Endothelial cell of umbilical vein (primary cell): ENCODE results near the gene RPL36AL. TPM values are rescaled to one million over a fixed set of nuclear protein-coding genes. Genes with fewer than 3 reads are reported as not detected.

Experiments
- BruUV-seq: library from RNA; stranded (reverse); fragments of 400-500 nt; replicated peaks from 2 replicates; lab custom pipeline; 2021; lab: Mats Ljungman, UMichigan
- CTCF ChIA-PET: fragments of 300-600, 350-600 bp; sonication (Branson Sonifier 250); formaldehyde crosslinking; loops from one replicate; lab custom pipeline; 2021; ENCODE audit warnings: antibody characterized with exemption, inconsistent platforms; lab: Charles Lee
- POLR2A ChIA-PET: fragments of 300-600, 350-600 bp; sonication (Branson Sonifier 250); formaldehyde crosslinking; loops from one replicate; lab custom pipeline; 2021; ENCODE audit warnings: antibody characterized with exemption, inconsistent platforms; lab: Charles Lee
- DNase-seq: peaks from one replicate; pipeline ENCODE4 v3.0.0-alpha.2; 2011; ENCODE audit warnings: low read depth, low spot score
- FAIRE-seq: peaks from 2 replicates; lab custom pipeline; 2011; peaks lifted over from hg19 to GRCh38; lab: Jason Lieb, UNC
- H2AFZ ChIP-seq: 2 replicates; pipeline ENCODE4 v1.6.0; 2012; ENCODE audit warnings: low read depth, low read length, control low read depth, inconsistent platforms
- H3K27ac ChIP-seq: 2 replicates; pipeline ENCODE4 v1.5.1; 2011; ENCODE audit warnings: low read depth, mild to moderate bottlenecking, control low read depth, low read length, moderate library complexity; ENCODE audit not compliant: insufficient read depth
- H3K27me3 ChIP-seq, 2 experiments: 2 replicates each; pipeline versions ENCODE4 v1.6.0 to v1.6.1; 2011; ENCODE audit warnings: low read length in 2 of 2, mixed read lengths in 1 of 2; ENCODE audit not compliant: control insufficient read depth in 2 of 2, insufficient read depth in 2 of 2
- H3K36me3 ChIP-seq, 2 experiments: 2 replicates in 1 of 2; 3 replicates in 1 of 2; pipeline ENCODE4 v1.5.1; 2011; ENCODE audit warnings: low read length in 2 of 2, mild to moderate bottlenecking in 1 of 2, moderate library complexity in 1 of 2; ENCODE audit not compliant: control insufficient read depth in 2 of 2, insufficient read depth in 2 of 2; ENCODE audit errors: extremely low read depth in 1 of 2
- H3K4me1 ChIP-seq: 3 replicates; pipeline ENCODE4 v1.5.1; 2011; ENCODE audit warnings: mild to moderate bottlenecking, low read length; ENCODE audit not compliant: control insufficient read depth, insufficient read depth; ENCODE audit errors: extremely low read depth
- H3K4me2 ChIP-seq: 2 replicates; pipeline ENCODE4 v1.6.1; 2011; ENCODE audit warnings: low read length, control low read depth, mixed read lengths; ENCODE audit not compliant: insufficient read depth
- H3K4me3 ChIP-seq, 3 experiments: fragments of 200-600 bp in 1 of 3; sonication (generic), shearing (Covaris generic) in 1 of 3; replicated peaks in 1 of 3; 2 replicates each; pipeline ENCODE4 v1.5.1; 2011 to 2016; ENCODE audit warnings: control low read depth in 3 of 3, low read length in 3 of 3, mild to moderate bottlenecking in 2 of 3, inconsistent platforms in 1 of 3, low read depth in 1 of 3, moderate library complexity in 1 of 3; ENCODE audit not compliant: insufficient read depth in 1 of 3
- H3K79me2 ChIP-seq: 2 replicates; pipeline ENCODE4 v1.6.0; 2012; ENCODE audit warnings: low read length, inconsistent platforms; ENCODE audit not compliant: control insufficient read depth, insufficient read depth
- H3K9ac ChIP-seq: replicated peaks from 2 replicates; pipeline ENCODE3; 2011; ENCODE audit warnings: low read length, control low read depth; ENCODE audit not compliant: insufficient read depth; ENCODE audit errors: extremely low read depth
- H3K9me1 ChIP-seq: replicated peaks from 3 replicates; pipeline ENCODE4 v1.6.0; 2011; ENCODE audit warnings: mild to moderate bottlenecking, low read length; ENCODE audit not compliant: control insufficient read depth, insufficient read depth; ENCODE audit errors: extremely low read depth
- H3K9me3 ChIP-seq: replicated peaks from 2 replicates; pipeline ENCODE4 v1.5.1; 2012; ENCODE audit warnings: low read length, inconsistent platforms; ENCODE audit not compliant: control insufficient read depth, insufficient read depth
- H4K20me1 ChIP-seq: replicated peaks from 2 replicates; pipeline ENCODE3; 2011; ENCODE audit warnings: mild to moderate bottlenecking, low read length; ENCODE audit not compliant: control insufficient read depth, insufficient read depth; ENCODE audit errors: extremely low read depth
- GATA2 ChIP-seq: IDR thresholded peaks from 2 replicates; pipeline ENCODE4 v1.7.0; 2011; ENCODE audit warnings: low read depth, mild to moderate bottlenecking, moderate library complexity, mixed read lengths, low read length; ENCODE audit not compliant: insufficient read length, insufficient read depth
- POLR2AphosphoS5 ChIP-seq: IDR thresholded peaks from 2 replicates; pipeline ENCODE4 v1.6.1; 2012; ENCODE audit warnings: low read depth, mild to moderate bottlenecking, control low read depth, low read length, moderate library complexity; ENCODE audit not compliant: insufficient read depth
- dilution Hi-C: fragments of 300-500 bp; cut with MboI; formaldehyde crosslinking; loops from one replicate; pipeline ENCODE4 v1.15.0; 2019; ENCODE audit warnings: low sequenced_read_pairs; ENCODE audit not compliant: extremely low pct_ligation_motif_present
- intact Hi-C: fragments of 100-400 bp; cut with micrococcal nuclease; formaldehyde crosslinking; loops from one replicate; pipeline ENCODE4 v1.10.0; 2022
- polyA plus RNA-seq, 4 experiments: library from polyadenylated mRNA; depleted of rRNA in 3 of 4; stranded (reverse) in 3 of 4; unstranded in 1 of 4; fragments of >200 nt; gene quantifications; 2 replicates each; pipeline versions ENCODE4 v1.2.1 to v1.2.3, GENCODE V29; 2011 to 2012; ENCODE audit warnings: missing spikeins in 1 of 4
- total RNA-seq: library from RNA; stranded (reverse); gene quantifications from 2 replicates; pipeline ENCODE4 v1.2.3, GENCODE V29; 2021
- TF ChIP-seq, protein P1 (sequence below), 2 donors: IDR thresholded peaks; 1 replicate in 1 of 2; 2 replicates in 1 of 2; pipeline ENCODE4 v1.5.1; 2011; ENCODE audit warnings: low read length in 2 of 2, mild to moderate bottlenecking in 2 of 2, moderate library complexity in 2 of 2, control low read depth in 1 of 2, inconsistent platforms in 1 of 2, low read depth in 1 of 2; ENCODE audit not compliant: insufficient read depth in 1 of 2; ENCODE audit errors: extremely low read depth in 1 of 2

The RPL36AL gene
- total and polyA plus RNA-seq, 2 donors (not counting 3 experiments of a cell fraction or from before 2014, with no cell fraction given), result 174 to 251 TPM

DNA sequence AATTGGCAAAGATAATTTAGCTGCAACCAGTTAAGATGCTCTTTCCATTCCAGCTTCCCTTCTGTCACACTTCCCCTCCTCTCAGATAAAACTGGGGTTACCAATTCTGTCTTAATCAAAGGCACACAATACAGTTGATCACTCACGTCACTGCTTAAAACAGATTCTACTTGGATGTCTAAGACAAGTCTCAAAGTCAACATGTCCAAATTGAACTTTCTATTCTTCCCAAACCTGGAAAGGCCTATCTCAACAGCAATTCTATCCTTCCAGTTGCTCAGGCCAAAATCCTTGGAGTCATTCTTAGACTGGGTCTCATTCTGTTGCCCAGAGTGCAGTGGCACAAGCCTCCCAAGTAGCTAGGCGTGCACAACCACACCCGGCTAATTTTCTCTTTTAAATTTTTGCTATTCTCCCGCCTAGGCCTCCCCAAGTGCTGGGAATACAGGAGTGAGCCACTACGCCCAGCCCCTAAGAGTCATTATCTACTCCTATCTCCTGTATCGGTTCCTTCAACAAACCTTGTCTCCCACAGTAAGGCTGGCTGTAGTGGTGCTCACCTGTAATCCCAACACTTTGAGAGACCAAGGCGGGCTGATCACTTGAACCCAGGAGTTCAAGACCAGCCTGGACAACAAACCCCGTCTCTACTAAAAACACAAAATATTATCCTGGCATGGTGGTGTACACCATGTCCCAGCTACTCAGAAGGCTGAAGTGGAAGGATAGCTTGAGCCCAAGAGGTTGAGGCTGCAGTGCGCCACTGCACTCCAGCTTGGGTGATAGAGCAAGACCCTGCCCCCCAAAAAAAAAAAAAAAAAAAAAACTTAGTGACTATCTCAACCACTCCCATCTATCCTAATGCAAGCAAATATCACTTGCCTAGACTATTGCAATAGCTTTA is 39.0 kb downstream of the RPL36AL start:
- Histone ChIP-seq H3K9ac (no peak overlapping the region), H3K9me3 (no peaks in the 10 kb centered on the region), H4K20me1 (peaks cover 5% of the 10 kb centered on the region), H3K4me2 (no peak overlapping the region), H3K27ac (no peak overlapping the region), H3K79me2 (peaks cover 61% of the 10 kb centered on the region), H3K9me1 (no peaks in the 10 kb centered on the region), H3K4me3 (no peak overlapping the region), H3K36me3 (peaks cover 8 to 12% of the 10 kb centered on the region in 2 experiments), H3K4me1 (peaks cover 10% of the 10 kb centered on the region), H3K27me3 (no peaks in the 10 kb centered on the region), H2AFZ (no peak overlapping the region)
- dilution Hi-C loops, result no loop called here
- intact Hi-C loops, result no loop called here
- FAIRE-seq (no peak), DNase-seq (no peak)
- peak; percentile 28 for TF ChIP-seq POLR2AphosphoS5
- TF ChIP-seq, protein P1, sequence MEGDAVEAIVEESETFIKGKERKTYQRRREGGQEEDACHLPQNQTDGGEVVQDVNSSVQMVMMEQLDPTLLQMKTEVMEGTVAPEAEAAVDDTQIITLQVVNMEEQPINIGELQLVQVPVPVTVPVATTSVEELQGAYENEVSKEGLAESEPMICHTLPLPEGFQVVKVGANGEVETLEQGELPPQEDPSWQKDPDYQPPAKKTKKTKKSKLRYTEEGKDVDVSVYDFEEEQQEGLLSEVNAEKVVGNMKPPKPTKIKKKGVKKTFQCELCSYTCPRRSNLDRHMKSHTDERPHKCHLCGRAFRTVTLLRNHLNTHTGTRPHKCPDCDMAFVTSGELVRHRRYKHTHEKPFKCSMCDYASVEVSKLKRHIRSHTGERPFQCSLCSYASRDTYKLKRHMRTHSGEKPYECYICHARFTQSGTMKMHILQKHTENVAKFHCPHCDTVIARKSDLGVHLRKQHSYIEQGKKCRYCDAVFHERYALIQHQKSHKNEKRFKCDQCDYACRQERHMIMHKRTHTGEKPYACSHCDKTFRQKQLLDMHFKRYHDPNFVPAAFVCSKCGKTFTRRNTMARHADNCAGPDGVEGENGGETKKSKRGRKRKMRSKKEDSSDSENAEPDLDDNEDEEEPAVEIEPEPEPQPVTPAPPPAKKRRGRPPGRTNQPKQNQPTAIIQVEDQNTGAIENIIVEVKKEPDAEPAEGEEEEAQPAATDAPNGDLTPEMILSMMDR (IDR thresholded peaks at IDR 0.05; ENCODE audit: extremely low read depth in 1 of 2, insufficient read depth in 1 of 2, low read depth in 1 of 2, low read length in 2 of 2), result no peak
- no peak for TF ChIP-seq GATA2
- BruUV-seq, result no TSS peak
- ChIA-PET CTCF (interaction anchor here (1.3 kb wide), 1 partner anchor 120 kb away, joined by 4 read pairs; no protein-coding TSS in a partner anchor), POLR2A (interaction anchor here (0.7 kb wide), 2 partner anchors 30 to 119 kb away, joined by 3 to 6 read pairs; no protein-coding TSS in a partner anchor)
